Esophagus muscularis mucosa (tissue), 4 donors: ENCODE results near the gene ITGB6.

Experiments
- EP300 ChIP-seq: sonication (generic); formaldehyde crosslinking; IDR thresholded peaks from one replicate; pipeline ENCODE4 v1.6.1; 2017; ENCODE audit warnings: antibody characterized with exemption
- POLR2AphosphoS5 ChIP-seq, 2 donors: sonication (generic); formaldehyde crosslinking; IDR thresholded peaks; one replicate each; pipeline ENCODE4 v1.6.1; 2017; ENCODE audit warnings: antibody characterized with exemption in 2 of 2
- TF ChIP-seq, protein P1 (sequence below), 3 experiments: fragments of 200-600 bp in 2 of 3; fragments of 450-650 bp in 1 of 3; sonication (generic) in 2 of 3; IDR thresholded peaks; one replicate each; pipeline ENCODE4 v1.5.1; 2017 to 2019; ENCODE audit warnings: antibody characterized with exemption in 3 of 3, mild to moderate bottlenecking in 2 of 3, moderate library complexity in 1 of 3

DNA sequence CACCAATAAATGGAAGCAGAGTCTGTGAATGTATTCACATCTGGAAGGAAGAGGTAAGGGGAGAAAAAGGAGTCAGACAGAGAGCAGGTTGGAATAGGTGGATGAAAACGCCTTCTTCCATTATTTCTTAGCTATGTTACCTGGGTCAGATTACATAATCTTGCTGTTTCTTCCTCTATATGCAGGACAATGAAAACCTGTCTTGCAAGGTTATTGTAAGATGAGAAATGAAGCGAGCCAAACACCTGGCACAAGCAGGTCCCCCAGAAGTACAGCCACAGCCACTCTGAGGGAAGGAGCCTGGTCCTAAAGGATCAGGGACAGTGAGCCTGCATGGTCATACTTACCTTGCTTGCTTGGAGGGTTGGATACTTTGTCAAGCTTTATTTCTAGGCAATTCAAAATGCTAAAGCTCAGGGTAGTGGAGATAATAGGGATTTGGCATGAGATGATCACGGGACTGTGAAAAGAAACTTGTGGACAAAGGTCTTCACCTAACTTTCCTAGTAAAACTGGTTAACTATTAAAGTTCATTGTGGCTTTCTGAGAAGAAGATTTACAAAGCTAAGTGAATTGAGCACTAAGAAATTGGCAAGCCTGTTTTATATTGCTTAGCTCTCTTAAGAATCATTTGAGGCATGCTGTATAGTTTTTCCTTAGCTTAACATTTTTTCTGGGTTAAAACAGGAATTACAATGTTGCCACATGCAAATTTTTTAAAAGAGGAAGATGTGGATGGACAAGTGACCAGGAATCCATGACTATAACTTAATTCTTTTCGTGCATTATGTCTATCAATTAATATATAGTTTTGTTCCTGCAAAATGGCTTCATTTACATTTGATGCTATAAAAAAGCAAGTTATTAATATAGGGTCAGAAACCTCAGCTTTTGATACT, 121.9 kb downstream of the ITGB6 start:
- TF ChIP-seq, protein P1, sequence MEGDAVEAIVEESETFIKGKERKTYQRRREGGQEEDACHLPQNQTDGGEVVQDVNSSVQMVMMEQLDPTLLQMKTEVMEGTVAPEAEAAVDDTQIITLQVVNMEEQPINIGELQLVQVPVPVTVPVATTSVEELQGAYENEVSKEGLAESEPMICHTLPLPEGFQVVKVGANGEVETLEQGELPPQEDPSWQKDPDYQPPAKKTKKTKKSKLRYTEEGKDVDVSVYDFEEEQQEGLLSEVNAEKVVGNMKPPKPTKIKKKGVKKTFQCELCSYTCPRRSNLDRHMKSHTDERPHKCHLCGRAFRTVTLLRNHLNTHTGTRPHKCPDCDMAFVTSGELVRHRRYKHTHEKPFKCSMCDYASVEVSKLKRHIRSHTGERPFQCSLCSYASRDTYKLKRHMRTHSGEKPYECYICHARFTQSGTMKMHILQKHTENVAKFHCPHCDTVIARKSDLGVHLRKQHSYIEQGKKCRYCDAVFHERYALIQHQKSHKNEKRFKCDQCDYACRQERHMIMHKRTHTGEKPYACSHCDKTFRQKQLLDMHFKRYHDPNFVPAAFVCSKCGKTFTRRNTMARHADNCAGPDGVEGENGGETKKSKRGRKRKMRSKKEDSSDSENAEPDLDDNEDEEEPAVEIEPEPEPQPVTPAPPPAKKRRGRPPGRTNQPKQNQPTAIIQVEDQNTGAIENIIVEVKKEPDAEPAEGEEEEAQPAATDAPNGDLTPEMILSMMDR (IDR thresholded peaks at IDR 0.05) = no peak
- TF ChIP-seq EP300 (no peak), POLR2AphosphoS5 (IDR thresholded peaks at IDR 0.05) (no peak)
